ENCODE data around the gene GALK1.

Gene GALK1

DNA sequence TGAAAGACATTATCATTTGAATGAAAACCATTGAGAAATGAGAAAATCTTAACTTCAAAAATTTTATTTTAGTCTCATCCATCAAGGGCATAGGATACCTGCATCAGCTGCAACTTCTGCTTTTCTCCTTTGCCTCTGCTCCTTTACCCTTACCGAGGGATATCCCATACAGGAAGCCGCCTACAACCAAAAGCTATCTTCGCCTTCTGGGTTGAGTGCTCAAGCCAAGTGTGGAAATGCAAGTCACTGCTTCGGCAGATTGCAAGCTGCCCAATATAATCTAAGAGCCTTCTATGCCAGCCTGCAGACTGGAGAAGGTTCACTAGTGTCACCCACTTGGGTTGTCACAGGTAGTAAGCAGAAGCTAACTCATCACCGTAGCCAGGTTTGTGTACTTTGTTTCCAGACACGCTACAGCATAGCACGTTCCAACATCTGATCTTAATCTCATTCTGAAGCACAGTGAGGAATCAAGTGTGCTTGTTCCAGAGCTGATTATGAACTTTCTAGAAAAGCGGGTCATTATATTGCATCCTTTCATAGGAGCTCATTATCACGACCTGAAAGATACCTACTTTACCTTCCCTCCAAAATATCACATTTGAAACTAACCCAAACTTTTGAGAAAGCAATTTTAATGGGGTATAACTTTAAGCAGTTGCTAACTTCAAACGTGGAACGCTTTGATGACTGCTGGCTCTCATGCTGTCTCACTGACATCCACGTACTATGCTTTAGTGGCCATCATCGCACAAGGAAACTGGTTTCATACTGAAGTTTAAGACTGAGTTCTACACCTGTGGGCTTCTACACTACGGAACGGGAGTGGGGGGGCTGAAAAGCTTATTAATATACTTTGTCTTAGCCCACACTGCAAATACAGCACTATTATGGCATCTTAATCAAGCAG is 11.6 kb upstream of the GALK1 start:
- Histone ChIP-seq H3K27me3 (ENCODE audit: control insufficient read depth, insufficient read depth, low read length, poor library complexity, severe bottlenecking) (no peaks in the 10 kb centered on the region), H3K4me1 (ENCODE audit: control insufficient read depth, insufficient read depth, low read length) (peaks cover 5% of the 10 kb centered on the region), H3K9me3 (ENCODE audit: control insufficient read depth, low read length) (no peaks in the 10 kb centered on the region), H3K4me3 (ENCODE audit: insufficient read depth, low read depth, low read length) (no peak overlapping the region), H3K36me3 (ENCODE audit: control insufficient read depth, insufficient read depth, low read length) (peaks cover 14% of the 10 kb centered on the region), H3K27ac (ENCODE audit: insufficient read depth, low read depth, low read length, poor library complexity, severe bottlenecking) (no peak overlapping the region)
- 95 to 96% methylated on average over 15 of the region's 15 CpGs for WGBS, 2 experiments

DNA sequence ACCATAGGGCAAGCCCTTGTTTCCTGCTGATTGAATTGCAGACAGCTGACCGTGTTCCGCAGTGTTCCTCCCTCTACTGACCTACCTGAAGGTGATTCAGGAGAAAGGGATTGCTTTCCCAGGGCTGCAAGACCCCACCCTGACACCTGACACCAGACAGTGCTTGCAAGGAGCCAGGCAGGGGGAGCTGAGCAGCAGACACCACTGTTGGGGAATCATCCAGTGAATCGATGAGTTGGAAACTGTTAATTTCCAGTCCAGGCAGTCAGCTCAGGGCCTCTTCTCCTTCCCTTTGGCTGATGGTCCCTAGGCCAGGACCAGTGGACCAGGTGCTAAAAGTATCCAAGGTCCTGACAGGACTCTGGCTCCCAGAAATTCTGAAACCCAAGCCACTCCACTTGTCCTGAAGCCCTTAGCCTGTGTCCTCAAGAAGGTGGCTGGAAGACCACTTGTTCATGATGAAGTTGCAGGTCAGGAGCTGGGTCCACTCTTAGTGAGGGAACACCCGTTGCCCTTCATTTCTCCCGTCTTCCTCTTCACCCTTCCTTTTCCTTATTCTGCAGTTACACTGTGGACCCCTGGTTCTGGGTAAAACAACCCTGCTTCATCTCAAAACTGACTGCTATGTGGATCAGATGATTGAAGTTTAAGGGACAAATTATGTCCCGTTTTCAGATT is 10.1 kb upstream of the GALK1 start:
- H3K4me1 ChIP-seq (ENCODE audit: control insufficient read depth, insufficient read depth, low read length) = peaks cover 5% of the 10 kb centered on the region
- H3K9me3 ChIP-seq (ENCODE audit: control insufficient read depth, low read length) = no peaks in the 10 kb centered on the region
- H3K36me3 ChIP-seq (ENCODE audit: control insufficient read depth, insufficient read depth, low read length) = peaks cover 14% of the 10 kb centered on the region
- 88 to 92% methylated on average over 6 of the region's 6 CpGs for WGBS, 2 experiments
- H3K27ac ChIP-seq (ENCODE audit: insufficient read depth, low read depth, low read length, poor library complexity, severe bottlenecking) = no peak overlapping the region
- H3K4me3 ChIP-seq (ENCODE audit: insufficient read depth, low read depth, low read length) = no peak overlapping the region
- no peaks in the 10 kb centered on the region for H3K27me3 ChIP-seq (ENCODE audit: control insufficient read depth, insufficient read depth, low read length, poor library complexity, severe bottlenecking)

DNA sequence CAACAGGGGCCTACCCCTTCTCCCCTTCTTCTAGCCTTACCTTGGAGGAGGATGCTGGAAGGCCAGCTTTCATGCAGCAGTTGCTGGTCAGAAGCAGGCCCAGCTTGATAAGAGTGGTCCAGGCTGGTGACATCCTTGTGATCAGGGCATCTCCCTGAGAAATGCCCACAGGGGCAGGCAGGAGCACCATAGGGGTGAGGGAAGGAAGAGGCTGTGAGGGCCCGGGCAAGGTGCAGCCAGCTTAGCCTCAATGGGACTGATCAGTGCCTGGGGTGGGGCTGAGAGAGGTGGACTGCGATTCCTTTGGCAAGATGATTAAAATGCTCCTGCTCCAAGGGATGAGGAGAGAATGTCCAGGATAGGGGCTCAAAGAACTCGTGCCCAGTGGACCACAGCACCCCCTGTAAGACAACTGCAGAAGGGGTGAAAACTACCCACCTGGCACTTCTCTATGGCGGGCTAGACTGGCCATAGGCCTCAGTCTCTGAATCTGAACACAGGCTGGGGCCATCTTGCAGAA is 9.5 kb upstream of the GALK1 start:
- H3K27ac ChIP-seq (ENCODE audit: insufficient read depth, low read depth, low read length, poor library complexity, severe bottlenecking) = no peak overlapping the region
- no peaks in the 10 kb centered on the region for H3K9me3 ChIP-seq (ENCODE audit: control insufficient read depth, low read length)
- peaks cover 14% of the 10 kb centered on the region for H3K36me3 ChIP-seq (ENCODE audit: control insufficient read depth, insufficient read depth, low read length)
- 95 to 96% methylated on average over 4 of the region's 4 CpGs for WGBS, 2 experiments
- H3K4me1 ChIP-seq (ENCODE audit: control insufficient read depth, insufficient read depth, low read length) = peaks cover 5% of the 10 kb centered on the region
- H3K27me3 ChIP-seq (ENCODE audit: control insufficient read depth, insufficient read depth, low read length, poor library complexity, severe bottlenecking) = no peaks in the 10 kb centered on the region
- no peak overlapping the region for H3K4me3 ChIP-seq (ENCODE audit: insufficient read depth, low read depth, low read length)

DNA sequence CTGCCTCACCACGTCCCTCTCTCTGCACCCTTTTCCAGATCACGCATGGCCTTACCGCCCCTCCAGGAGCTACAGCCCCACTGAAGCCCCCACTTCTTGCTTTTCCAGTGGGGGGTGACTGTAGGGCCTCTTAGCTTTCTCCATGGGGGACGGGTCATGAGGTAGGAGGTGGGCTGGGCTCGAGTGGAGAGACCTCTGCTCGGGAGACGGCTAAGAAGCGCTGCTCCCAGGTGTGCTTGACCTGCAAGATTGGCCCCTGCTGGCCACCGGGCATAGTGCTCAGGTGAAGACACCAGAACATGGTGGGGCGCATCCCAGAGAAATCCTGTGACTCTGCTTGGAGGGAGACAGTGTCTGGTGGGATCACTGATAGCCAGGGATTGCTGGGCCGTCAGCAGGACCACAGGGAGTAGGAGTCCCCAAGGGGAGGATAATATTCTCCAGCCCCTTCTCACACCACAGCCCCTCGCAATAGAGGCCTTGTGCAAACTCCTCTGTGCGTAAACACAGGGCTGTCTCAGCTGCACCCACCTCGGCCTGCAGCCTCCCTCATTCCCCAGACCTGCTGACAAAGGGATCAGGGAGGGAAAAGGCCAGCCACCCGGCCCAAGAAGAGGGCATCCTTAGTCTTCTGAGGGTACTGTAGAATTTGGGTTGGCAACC is 8.9 kb upstream of the GALK1 start:
- Histone ChIP-seq H3K4me3 (ENCODE audit: insufficient read depth, low read depth, low read length) (no peak overlapping the region), H3K9me3 (ENCODE audit: control insufficient read depth, low read length) (no peaks in the 10 kb centered on the region), H3K36me3 (ENCODE audit: control insufficient read depth, insufficient read depth, low read length) (peaks cover 13% of the 10 kb centered on the region), H3K27ac (ENCODE audit: insufficient read depth, low read depth, low read length, poor library complexity, severe bottlenecking) (no peak overlapping the region), H3K4me1 (ENCODE audit: control insufficient read depth, insufficient read depth, low read length) (peaks cover 5% of the 10 kb centered on the region), H3K27me3 (ENCODE audit: control insufficient read depth, insufficient read depth, low read length, poor library complexity, severe bottlenecking) (no peaks in the 10 kb centered on the region)
- WGBS, 2 experiments = 83 to 89% methylated on average over 15 of the region's 15 CpGs

GRCh38 chr17:75773121-75773807 is 8.3 kb upstream of the GALK1 start:
- whole genome bisulfite sequencing, 2 experiments = 89 to 91% methylated on average over 12 of the region's 12 CpGs
- Histone ChIP-seq H3K27ac (ENCODE audit: insufficient read depth, low read depth, low read length, poor library complexity, severe bottlenecking) (no peak overlapping the region), H3K36me3 (ENCODE audit: control insufficient read depth, insufficient read depth, low read length) (peaks cover 6% of the 10 kb centered on the region), H3K9me3 (ENCODE audit: control insufficient read depth, low read length) (no peaks in the 10 kb centered on the region), H3K4me1 (ENCODE audit: control insufficient read depth, insufficient read depth, low read length) (peaks cover 5% of the 10 kb centered on the region), H3K27me3 (ENCODE audit: control insufficient read depth, insufficient read depth, low read length, poor library complexity, severe bottlenecking) (no peaks in the 10 kb centered on the region), H3K4me3 (ENCODE audit: insufficient read depth, low read depth, low read length) (no peak overlapping the region)

DNA sequence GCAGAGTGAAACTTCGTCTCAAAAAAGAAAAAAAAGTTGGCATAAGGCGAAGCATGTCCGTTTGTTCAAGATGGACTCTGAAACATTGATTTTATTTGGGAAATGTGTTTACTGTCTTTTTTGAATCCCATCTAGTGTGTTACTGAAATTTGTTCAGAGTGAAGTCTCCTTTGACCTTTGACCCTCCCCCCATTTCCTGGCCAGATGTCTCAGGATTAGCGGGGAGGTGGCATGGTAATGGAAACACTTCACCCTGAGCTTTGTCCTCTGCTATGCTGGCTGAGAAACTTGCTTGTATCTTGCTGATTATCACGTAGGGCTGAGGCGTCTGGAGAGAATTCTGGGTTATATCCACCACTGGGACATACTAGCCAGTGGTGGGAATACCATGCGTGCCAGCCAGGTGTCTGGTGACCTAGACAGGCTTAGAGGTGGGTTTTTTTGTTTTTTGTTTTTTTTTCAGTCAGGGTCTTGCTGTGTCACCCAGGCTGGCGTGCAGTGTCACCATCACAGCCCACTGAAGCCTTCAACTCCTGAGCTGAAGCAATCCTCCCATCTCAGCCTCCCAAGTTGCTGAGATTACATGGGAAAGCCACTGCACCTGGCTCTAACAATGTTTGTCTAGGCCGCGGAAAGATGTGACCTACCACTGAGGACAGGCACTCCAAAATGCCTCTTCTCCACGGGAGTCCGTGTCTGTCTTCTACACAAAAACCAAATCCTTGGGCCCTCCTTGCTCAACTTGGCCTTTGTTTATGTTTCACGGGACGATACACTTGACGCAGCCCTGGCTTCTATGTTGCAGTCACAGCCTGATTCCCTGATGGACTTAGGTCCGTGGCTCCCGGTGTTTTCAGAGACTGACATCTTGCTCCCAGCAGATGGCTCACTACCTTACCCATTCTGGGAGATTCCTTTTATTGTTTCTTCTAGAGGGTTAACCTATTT is 6.6 kb upstream of the GALK1 start:
- Histone ChIP-seq H3K9me3 (ENCODE audit: control insufficient read depth, low read length) (no peaks in the 10 kb centered on the region), H3K27ac (ENCODE audit: insufficient read depth, low read depth, low read length, poor library complexity, severe bottlenecking) (no peak overlapping the region), H3K36me3 (ENCODE audit: control insufficient read depth, insufficient read depth, low read length) (no peaks in the 10 kb centered on the region), H3K4me3 (ENCODE audit: insufficient read depth, low read depth, low read length) (no peak overlapping the region), H3K4me1 (ENCODE audit: control insufficient read depth, insufficient read depth, low read length) (no peaks in the 10 kb centered on the region), H3K27me3 (ENCODE audit: control insufficient read depth, insufficient read depth, low read length, poor library complexity, severe bottlenecking) (no peaks in the 10 kb centered on the region)
- 87 to 91% methylated on average over 17 of the region's 17 CpGs for WGBS, 2 experiments

DNA sequence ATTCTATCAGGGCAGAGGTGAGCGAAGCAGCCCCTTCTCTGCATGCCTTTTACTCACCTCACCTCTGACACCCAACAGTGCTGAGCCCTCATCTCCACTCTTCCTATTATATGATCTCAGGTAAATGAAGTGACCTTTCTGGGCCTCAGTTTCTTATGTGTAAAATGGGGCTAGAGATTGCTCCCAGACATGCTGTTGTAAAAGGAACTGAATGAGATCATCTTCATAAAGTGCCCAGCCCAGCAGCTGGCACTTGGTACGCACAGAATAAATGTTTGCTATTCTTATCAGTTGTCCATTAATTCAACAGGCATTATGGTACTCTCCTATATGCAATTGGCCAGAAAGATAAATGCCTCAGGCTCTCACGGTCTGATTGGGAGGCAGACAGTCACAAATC is 4.5 kb upstream of the GALK1 start:
- Histone ChIP-seq H3K27ac (ENCODE audit: insufficient read depth, low read depth, low read length, poor library complexity, severe bottlenecking) (no peak overlapping the region), H3K36me3 (ENCODE audit: control insufficient read depth, insufficient read depth, low read length) (no peaks in the 10 kb centered on the region), H3K4me1 (ENCODE audit: control insufficient read depth, insufficient read depth, low read length) (no peaks in the 10 kb centered on the region), H3K27me3 (ENCODE audit: control insufficient read depth, insufficient read depth, low read length, poor library complexity, severe bottlenecking) (no peaks in the 10 kb centered on the region), H3K4me3 (ENCODE audit: insufficient read depth, low read depth, low read length) (no peak overlapping the region), H3K9me3 (ENCODE audit: control insufficient read depth, low read length) (no peaks in the 10 kb centered on the region)
- 93 to 95% methylated on average over 3 of the region's 3 CpGs for WGBS, 2 experiments

DNA sequence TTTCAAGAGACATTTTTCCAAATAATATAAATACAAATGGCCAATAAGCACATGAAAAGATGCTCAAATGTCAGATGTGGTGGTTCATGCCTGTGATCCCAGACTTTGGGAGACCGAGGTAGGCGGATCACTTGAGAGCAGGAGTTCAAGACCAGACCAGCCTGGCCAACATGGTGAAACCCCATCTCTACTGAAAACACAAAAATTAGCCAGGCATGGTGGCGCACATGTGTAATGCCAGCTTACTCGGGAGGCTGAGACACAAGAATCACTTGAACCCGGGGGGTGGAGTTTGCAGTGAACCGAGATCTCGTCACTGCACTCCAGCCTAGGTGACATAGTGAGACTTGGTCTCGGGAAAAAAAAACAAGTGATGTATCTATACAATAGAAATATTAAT is 2.9 kb upstream of the GALK1 start:
- Histone ChIP-seq H3K9me3 (ENCODE audit: control insufficient read depth, low read length) (no peaks in the 10 kb centered on the region), H3K4me1 (ENCODE audit: control insufficient read depth, insufficient read depth, low read length) (peaks cover 8% of the 10 kb centered on the region), H3K27me3 (ENCODE audit: control insufficient read depth, insufficient read depth, low read length, poor library complexity, severe bottlenecking) (peaks cover 6% of the 10 kb centered on the region), H3K4me3 (ENCODE audit: insufficient read depth, low read depth, low read length) (no peak overlapping the region), H3K27ac (ENCODE audit: insufficient read depth, low read depth, low read length, poor library complexity, severe bottlenecking) (no peak overlapping the region), H3K36me3 (ENCODE audit: control insufficient read depth, insufficient read depth, low read length) (no peaks in the 10 kb centered on the region)
- WGBS, 2 experiments = 90 to 92% methylated on average over 7 to 8 of the region's 8 CpGs

- H3K4me1 ChIP-seq (ENCODE audit: control insufficient read depth, insufficient read depth, low read length) = peaks cover 8% of the 10 kb centered on the region
- H3K36me3 ChIP-seq (ENCODE audit: control insufficient read depth, insufficient read depth, low read length) = no peaks in the 10 kb centered on the region
- 92 to 95% methylated on average over 4 of the region's 4 CpGs for WGBS, 2 experiments
- no peak overlapping the region for H3K4me3 ChIP-seq (ENCODE audit: insufficient read depth, low read depth, low read length)
- H3K9me3 ChIP-seq (ENCODE audit: control insufficient read depth, low read length) = no peaks in the 10 kb centered on the region
- H3K27me3 ChIP-seq (ENCODE audit: control insufficient read depth, insufficient read depth, low read length, poor library complexity, severe bottlenecking) = peaks cover 6% of the 10 kb centered on the region
- H3K27ac ChIP-seq (ENCODE audit: insufficient read depth, low read depth, low read length, poor library complexity, severe bottlenecking) = no peak overlapping the region
Observed at GRCh38 chr17:75765981-75766380, 989 bp upstream of the GALK1 start.

Data from ectodermal cell (in vitro differentiated cells).